ENCODE measurements around the gene EVA1B. TPM values are rescaled to one million over a fixed set of nuclear protein-coding genes. Genes with fewer than 3 reads are reported as not detected.

Gene EVA1B
- total RNA-seq, 1 experiment from 2014 or later, result 32.0 TPM

DNA sequence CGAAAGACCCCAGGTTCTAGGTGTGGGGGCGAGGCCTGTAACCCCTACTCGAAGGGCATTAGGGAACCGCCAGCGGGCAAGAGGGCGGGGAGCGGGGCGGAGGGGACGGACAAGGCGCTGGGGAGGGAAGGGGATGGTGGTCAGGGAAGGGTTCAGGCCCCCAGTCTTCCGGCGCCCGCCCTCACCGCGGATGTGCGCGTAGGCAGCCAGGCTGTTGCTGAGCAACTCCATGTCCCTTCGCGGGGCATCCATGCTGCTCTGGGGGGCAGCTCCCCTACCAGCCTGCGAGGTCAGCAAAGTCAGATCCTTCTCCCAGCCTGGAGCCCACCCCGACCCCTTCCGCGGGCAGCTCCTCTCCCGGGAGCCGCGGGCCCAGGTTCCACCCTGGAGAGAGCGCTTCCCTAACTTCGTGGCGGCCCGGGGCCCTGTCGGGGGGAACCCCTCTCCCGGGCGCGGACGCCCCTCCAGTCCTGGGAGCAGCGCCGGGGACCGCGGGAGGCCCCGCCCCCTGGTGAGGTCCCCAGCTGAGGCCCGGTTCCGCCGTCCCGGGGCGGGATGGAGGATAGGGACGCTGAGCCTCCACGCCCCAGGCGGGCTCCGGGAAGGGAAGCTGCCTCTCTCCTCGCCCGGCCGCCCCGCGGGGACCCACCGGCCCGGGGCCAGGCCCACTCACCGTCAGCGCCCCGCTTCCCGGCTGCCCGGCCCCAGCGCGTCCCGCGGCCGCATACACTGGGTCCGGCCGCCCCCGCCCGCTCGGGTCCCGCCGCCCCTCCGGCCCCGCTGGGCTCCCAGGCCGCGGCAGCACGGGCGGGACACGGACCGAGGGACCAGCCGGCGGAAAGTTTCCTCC is 434 bp downstream of the EVA1B start (continued):
- peak; percentile 50; the same call in 1 of the 2 replicates for TF ChIP-seq ZNF219 (CRISPR knock-in tag; IDR thresholded peaks at IDR 0.05; ENCODE audit: borderline replicate concordance)

DNA sequence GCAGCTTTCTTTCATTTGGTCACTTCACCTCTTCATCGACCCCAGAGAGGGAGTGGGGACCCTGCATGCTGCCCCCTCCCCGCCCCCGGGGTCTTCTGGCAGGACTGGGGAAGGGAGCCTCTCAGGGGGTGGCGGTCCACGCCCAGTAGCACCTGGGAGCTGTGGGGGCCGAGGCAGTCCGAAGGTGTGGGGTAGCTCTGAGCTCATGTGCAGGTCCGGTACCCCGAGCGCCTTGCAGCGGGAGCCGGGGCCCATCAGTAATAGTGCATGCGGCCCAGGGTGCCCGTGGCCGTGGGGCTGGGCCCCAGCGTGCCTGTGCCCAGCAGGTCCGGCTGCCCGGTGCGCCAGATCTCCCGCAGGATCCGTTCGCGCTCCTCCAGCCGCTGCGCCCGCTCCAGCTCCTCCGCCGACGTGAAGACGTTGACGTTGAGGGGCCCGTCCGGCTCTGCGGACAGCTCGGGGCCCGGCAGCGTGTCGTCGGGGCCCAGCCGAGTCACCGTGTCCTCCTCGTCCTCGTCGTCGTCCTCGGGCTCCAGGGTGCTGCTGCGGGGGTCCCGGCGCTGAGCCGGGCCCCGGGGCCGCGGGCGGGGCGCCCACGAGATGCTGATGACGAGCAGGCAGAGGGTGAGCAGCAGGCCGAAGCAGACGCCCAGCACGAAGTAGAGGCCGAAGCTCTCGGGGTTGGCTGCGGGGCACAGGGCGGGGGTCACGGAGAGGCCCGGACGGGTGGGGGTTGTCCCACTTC is 1.2 kb downstream of the EVA1B start:
- peaks cover 10% of the 10 kb centered on the region for H3K27me3 Mint-ChIP-seq (ENCODE audit: low read depth)
- H3K9me3 Mint-ChIP-seq, result no peaks in the 10 kb centered on the region
- POLR2A ChIA-PET, result interaction anchor here (0.7 to 7.3 kb wide), 12 partner anchors 9 to 552 kb away, joined by 3 to 77 read pairs (median 5); partner anchors contain the start of genes CLSPN, LSM10, SH3D21 and STK40
- peaks cover 6% of the 10 kb centered on the region; the same call in 1 of the 2 replicates for H3K36me3 Mint-ChIP-seq
- peak overlapping the region; percentile 97; the same call in 1 of the 2 replicates for H3K27ac Mint-ChIP-seq
- DNase-seq (ENCODE audit: low spot score) (peak; percentile 54), ATAC-seq (0 out of 2 replicates have a peak, but pooled peaks have one; percentile 0)
- peaks cover 25% of the 10 kb centered on the region for H3K4me1 Mint-ChIP-seq
- CTCF ChIA-PET, result interaction anchor here (0.6 to 4.8 kb wide), 15 partner anchors 12 to 225 kb away, joined by 3 to 32 read pairs (median 4); partner anchors contain the start of genes SH3D21 and TRAPPC3
- H3K4me3 Mint-ChIP-seq, result peak overlapping the region; percentile 89
- TF ChIP-seq ZNF416 (CRISPR knock-in tag; IDR thresholded peaks at IDR 0.05), result peak; percentile 66; the same call in 1 of the 2 replicates
- no peak for TF ChIP-seq MXD4 (CRISPR knock-in tag; IDR thresholded peaks at IDR 0.05; ENCODE audit: borderline replicate concordance)
- TF ChIP-seq, protein P1, sequence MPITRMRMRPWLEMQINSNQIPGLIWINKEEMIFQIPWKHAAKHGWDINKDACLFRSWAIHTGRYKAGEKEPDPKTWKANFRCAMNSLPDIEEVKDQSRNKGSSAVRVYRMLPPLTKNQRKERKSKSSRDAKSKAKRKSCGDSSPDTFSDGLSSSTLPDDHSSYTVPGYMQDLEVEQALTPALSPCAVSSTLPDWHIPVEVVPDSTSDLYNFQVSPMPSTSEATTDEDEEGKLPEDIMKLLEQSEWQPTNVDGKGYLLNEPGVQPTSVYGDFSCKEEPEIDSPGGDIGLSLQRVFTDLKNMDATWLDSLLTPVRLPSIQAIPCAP (CRISPR knock-in tag; IDR thresholded peaks at IDR 0.05), result no peak
- TF ChIP-seq, protein P2, sequence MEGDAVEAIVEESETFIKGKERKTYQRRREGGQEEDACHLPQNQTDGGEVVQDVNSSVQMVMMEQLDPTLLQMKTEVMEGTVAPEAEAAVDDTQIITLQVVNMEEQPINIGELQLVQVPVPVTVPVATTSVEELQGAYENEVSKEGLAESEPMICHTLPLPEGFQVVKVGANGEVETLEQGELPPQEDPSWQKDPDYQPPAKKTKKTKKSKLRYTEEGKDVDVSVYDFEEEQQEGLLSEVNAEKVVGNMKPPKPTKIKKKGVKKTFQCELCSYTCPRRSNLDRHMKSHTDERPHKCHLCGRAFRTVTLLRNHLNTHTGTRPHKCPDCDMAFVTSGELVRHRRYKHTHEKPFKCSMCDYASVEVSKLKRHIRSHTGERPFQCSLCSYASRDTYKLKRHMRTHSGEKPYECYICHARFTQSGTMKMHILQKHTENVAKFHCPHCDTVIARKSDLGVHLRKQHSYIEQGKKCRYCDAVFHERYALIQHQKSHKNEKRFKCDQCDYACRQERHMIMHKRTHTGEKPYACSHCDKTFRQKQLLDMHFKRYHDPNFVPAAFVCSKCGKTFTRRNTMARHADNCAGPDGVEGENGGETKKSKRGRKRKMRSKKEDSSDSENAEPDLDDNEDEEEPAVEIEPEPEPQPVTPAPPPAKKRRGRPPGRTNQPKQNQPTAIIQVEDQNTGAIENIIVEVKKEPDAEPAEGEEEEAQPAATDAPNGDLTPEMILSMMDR (IDR thresholded peaks at IDR 0.05), result no peak
- TF ChIP-seq, protein P3, sequence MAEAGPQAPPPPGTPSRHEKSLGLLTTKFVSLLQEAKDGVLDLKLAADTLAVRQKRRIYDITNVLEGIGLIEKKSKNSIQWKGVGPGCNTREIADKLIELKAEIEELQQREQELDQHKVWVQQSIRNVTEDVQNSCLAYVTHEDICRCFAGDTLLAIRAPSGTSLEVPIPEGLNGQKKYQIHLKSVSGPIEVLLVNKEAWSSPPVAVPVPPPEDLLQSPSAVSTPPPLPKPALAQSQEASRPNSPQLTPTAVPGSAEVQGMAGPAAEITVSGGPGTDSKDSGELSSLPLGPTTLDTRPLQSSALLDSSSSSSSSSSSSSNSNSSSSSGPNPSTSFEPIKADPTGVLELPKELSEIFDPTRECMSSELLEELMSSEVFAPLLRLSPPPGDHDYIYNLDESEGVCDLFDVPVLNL (CRISPR knock-in tag; IDR thresholded peaks at IDR 0.05; ENCODE audit: borderline replicate concordance, low read depth), result no peak
- TF ChIP-seq GABPB1 (CRISPR knock-in tag; IDR thresholded peaks at IDR 0.05), result no peak
- no peak for TF ChIP-seq TCF7 (CRISPR knock-in tag; IDR thresholded peaks at IDR 0.05; ENCODE audit: low read depth)
- TF ChIP-seq, protein P4, sequence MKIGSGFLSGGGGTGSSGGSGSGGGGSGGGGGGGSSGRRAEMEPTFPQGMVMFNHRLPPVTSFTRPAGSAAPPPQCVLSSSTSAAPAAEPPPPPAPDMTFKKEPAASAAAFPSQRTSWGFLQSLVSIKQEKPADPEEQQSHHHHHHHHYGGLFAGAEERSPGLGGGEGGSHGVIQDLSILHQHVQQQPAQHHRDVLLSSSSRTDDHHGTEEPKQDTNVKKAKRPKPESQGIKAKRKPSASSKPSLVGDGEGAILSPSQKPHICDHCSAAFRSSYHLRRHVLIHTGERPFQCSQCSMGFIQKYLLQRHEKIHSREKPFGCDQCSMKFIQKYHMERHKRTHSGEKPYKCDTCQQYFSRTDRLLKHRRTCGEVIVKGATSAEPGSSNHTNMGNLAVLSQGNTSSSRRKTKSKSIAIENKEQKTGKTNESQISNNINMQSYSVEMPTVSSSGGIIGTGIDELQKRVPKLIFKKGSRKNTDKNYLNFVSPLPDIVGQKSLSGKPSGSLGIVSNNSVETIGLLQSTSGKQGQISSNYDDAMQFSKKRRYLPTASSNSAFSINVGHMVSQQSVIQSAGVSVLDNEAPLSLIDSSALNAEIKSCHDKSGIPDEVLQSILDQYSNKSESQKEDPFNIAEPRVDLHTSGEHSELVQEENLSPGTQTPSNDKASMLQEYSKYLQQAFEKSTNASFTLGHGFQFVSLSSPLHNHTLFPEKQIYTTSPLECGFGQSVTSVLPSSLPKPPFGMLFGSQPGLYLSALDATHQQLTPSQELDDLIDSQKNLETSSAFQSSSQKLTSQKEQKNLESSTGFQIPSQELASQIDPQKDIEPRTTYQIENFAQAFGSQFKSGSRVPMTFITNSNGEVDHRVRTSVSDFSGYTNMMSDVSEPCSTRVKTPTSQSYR (CRISPR knock-in tag; IDR thresholded peaks at IDR 0.05), result no peak
- TF ChIP-seq, protein P5, sequence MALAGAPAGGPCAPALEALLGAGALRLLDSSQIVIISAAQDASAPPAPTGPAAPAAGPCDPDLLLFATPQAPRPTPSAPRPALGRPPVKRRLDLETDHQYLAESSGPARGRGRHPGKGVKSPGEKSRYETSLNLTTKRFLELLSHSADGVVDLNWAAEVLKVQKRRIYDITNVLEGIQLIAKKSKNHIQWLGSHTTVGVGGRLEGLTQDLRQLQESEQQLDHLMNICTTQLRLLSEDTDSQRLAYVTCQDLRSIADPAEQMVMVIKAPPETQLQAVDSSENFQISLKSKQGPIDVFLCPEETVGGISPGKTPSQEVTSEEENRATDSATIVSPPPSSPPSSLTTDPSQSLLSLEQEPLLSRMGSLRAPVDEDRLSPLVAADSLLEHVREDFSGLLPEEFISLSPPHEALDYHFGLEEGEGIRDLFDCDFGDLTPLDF (CRISPR knock-in tag; IDR thresholded peaks at IDR 0.05), result no peak
- TF ChIP-seq, protein P6, sequence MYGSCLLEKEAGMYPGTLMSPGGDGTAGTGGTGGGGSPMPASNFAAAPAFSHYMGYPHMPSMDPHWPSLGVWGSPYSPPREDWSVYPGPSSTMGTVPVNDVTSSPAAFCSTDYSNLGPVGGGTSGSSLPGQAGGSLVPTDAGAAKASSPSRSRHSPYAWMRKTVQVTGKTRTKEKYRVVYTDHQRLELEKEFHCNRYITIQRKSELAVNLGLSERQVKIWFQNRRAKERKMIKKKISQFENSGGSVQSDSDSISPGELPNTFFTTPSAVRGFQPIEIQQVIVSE (CRISPR knock-in tag; IDR thresholded peaks at IDR 0.05; ENCODE audit: borderline replicate concordance), result no peak
- no peak for TF ChIP-seq ETV6 (CRISPR knock-in tag; IDR thresholded peaks at IDR 0.05)
- no peak for TF ChIP-seq PRRX2 (CRISPR knock-in tag; IDR thresholded peaks at IDR 0.05)
- TF ChIP-seq, protein P7, sequence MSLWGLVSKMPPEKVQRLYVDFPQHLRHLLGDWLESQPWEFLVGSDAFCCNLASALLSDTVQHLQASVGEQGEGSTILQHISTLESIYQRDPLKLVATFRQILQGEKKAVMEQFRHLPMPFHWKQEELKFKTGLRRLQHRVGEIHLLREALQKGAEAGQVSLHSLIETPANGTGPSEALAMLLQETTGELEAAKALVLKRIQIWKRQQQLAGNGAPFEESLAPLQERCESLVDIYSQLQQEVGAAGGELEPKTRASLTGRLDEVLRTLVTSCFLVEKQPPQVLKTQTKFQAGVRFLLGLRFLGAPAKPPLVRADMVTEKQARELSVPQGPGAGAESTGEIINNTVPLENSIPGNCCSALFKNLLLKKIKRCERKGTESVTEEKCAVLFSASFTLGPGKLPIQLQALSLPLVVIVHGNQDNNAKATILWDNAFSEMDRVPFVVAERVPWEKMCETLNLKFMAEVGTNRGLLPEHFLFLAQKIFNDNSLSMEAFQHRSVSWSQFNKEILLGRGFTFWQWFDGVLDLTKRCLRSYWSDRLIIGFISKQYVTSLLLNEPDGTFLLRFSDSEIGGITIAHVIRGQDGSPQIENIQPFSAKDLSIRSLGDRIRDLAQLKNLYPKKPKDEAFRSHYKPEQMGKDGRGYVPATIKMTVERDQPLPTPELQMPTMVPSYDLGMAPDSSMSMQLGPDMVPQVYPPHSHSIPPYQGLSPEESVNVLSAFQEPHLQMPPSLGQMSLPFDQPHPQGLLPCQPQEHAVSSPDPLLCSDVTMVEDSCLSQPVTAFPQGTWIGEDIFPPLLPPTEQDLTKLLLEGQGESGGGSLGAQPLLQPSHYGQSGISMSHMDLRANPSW (CRISPR knock-in tag; conservative IDR thresholded peaks at IDR 0.05; ENCODE audit: low read depth), result no peak
- TF ChIP-seq, protein P8, sequence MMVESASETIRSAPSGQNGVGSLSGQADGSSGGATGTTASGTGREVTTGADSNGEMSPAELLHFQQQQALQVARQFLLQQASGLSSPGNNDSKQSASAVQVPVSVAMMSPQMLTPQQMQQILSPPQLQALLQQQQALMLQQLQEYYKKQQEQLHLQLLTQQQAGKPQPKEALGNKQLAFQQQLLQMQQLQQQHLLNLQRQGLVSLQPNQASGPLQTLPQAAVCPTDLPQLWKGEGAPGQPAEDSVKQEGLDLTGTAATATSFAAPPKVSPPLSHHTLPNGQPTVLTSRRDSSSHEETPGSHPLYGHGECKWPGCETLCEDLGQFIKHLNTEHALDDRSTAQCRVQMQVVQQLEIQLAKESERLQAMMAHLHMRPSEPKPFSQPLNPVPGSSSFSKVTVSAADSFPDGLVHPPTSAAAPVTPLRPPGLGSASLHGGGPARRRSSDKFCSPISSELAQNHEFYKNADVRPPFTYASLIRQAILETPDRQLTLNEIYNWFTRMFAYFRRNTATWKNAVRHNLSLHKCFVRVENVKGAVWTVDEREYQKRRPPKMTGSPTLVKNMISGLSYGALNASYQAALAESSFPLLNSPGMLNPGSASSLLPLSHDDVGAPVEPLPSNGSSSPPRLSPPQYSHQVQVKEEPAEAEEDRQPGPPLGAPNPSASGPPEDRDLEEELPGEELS (CRISPR knock-in tag; IDR thresholded peaks at IDR 0.05), result no peak
- TF ChIP-seq, protein P9, sequence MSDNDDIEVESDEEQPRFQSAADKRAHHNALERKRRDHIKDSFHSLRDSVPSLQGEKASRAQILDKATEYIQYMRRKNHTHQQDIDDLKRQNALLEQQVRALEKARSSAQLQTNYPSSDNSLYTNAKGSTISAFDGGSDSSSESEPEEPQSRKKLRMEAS (CRISPR knock-in tag; IDR thresholded peaks at IDR 0.05), result no peak
- TF ChIP-seq CREM (CRISPR knock-in tag; IDR thresholded peaks at IDR 0.05), result 0 out of 2 replicates have a peak, but pooled peaks have one; percentile 17
- no peak for TF ChIP-seq ZNF138 (CRISPR knock-in tag; conservative IDR thresholded peaks at IDR 0.05)

All from WTC11 (cell line).